Fibroblast of skin of left quadriceps (primary cell): ENCODE measurements around the gene NAA40.

ENCODE experiments used
- DNase-seq, 2 experiments: peaks; one replicate each; pipeline ENCODE4 v3.0.0-alpha.2; 2013; ENCODE audit warnings: low read depth in 2 of 2

The NAA40 gene

DNA sequence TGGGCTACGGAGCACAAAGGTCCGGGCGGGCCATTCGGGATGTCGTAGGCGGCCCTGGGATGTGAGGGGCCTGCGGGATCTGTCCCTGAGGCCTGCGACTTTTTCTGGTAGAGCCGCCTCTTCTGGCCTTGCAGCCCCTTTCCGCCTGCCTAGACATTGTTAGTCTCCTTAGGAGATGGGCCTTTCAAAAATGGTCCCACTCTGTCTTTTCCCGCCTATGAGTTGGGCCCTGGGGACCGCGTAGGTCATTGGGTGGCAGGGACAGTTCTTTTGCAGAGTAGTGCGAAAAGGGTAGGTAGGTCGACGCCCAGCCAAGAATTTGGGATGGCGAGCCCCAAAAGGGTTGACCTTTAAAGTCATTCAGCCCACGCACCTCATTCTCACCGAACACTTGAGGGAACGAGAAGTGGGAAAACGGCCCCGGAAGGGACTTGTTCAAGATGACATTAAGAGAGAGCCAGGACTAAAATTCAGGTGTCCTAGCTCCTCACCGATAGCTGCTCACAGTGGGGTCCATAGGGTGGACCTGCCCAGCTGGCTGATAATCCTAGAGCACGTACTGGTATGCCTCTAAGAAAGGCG lies 48.2 kb downstream of the NAA40 start:
- no peak for DNase-seq

DNA sequence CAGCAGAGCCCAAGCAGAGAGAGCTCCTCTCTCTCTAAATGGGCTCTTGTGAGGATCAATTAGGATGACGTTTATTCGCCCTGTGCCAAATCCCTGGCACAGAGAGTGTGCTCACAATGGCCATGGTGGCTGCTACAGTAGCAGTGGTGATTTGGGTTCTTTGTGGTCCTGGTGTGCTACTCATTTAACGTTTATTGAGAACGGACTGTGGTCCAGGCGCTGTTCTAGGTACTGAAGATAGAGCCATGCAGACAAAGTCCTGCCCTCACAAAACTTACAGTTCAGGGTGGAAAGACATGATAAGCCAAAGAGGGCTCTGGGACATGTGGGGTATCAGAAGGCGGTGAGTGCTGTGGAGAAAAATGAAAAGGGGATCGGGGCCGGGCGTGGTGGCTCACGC lies 52.8 kb downstream of the NAA40 start:
- no peak for DNase-seq

DNA sequence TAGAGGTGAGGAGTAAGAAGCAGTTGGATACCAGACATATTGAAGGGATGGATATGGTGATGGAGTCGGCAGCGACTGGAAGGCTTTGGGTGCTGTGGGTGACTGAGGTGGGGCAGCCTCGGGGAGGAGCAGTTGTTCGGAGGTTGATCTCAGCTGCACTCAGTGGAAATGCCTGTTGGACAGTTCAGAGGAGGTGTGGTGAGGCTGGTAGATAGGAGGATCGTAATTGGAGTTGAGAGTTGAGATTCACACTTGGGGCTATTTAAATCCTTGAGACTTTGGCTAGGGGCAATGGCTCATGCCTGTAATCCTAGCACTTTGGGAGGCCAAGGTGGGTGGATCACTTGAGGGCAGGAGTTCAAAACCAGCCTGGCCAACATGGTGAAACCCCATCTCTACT lies 54.3 kb downstream of the NAA40 start:
- DNase-seq = no peak

DNA sequence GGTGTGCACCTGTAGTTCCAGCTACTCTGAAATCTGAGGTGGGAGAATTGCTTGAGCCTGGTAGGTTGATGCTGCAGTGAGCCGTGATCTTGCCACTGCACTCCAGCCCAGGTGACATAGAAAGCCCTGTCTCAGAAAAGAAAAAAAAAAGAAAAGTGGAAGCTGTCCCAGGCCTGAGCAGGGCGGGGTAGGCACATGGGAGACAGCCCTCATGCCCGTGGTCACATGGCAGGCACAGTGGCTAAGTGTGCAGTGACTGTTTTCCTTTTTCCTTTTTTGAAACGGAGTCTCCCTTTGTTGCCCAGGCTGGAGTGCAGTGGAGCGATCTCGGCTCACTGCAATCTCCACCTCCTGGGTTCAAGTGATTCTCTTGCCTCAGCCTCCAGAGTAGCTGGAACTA lies 55.2 kb downstream of the NAA40 start:
- DNase-seq = no peak

DNA sequence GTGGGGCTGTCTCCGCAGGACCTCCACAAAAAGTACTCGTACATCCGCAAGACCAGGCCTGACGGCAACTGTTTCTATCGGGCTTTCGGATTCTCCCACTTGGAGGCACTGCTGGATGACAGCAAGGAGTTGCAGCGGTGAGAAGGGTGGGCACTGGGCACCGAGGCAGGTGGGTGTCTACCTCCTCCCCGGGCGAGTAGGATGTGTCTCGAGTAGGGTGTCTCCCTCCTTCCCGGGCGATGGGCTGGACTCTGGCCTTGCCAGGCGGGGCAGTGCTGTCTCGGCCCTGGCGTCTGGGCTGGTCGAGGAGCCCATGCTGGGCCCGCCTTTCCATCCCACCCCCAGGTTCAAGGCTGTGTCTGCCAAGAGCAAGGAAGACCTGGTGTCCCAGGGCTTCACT lies 57.7 kb downstream of the NAA40 start:
- no peak for DNase-seq

DNA sequence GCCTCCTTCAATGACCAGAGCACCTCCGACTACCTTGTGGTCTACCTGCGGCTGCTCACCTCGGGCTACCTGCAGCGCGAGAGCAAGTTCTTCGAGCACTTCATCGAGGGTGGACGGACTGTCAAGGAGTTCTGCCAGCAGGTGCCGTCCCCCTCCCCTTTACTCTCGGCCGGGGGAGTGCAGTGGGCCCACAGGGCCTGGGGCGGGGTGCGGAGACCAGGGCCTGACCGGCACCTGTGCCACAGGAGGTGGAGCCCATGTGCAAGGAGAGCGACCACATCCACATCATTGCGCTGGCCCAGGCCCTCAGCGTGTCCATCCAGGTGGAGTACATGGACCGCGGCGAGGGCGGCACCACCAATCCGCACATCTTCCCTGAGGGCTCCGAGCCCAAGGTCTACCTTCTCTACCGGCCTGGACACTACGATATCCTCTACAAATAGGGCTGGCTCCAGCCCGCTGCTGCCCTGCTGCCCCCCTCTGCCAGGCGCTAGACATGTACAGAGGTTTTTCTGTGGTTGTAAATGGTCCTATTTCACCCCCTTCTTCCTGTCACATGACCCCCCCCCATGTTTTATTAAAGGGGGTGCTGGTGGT lies 58.4 kb downstream of the NAA40 start:
- no peak for DNase-seq

DNA sequence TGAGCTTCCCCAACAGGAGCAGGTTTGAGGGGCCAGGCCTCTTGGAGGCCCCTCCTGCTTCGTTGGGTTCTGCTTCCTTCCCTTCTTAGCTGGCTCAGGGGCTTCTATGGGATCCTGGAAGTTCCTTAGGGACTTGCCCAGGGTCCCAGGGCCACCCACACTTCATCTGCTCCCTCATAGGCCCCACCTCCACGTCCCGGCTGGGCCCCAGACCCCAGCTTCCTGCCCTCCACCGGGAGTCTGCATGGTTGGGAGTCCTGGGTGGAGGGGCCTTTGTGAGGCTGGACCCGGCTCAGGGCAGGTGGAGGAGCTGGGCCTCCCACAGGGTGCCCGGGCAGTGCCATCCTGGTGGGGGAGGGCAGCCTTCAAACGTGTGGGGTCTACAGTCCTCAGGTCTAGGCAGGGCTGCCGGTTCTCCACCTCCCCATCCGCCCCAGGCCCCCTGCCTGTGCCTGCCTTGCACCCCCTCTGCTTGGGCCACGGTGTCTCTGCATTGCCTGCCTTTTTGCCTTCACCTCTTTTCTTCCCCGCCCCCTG lies 59.1 kb downstream of the NAA40 start:
- no peak for DNase-seq

DNA sequence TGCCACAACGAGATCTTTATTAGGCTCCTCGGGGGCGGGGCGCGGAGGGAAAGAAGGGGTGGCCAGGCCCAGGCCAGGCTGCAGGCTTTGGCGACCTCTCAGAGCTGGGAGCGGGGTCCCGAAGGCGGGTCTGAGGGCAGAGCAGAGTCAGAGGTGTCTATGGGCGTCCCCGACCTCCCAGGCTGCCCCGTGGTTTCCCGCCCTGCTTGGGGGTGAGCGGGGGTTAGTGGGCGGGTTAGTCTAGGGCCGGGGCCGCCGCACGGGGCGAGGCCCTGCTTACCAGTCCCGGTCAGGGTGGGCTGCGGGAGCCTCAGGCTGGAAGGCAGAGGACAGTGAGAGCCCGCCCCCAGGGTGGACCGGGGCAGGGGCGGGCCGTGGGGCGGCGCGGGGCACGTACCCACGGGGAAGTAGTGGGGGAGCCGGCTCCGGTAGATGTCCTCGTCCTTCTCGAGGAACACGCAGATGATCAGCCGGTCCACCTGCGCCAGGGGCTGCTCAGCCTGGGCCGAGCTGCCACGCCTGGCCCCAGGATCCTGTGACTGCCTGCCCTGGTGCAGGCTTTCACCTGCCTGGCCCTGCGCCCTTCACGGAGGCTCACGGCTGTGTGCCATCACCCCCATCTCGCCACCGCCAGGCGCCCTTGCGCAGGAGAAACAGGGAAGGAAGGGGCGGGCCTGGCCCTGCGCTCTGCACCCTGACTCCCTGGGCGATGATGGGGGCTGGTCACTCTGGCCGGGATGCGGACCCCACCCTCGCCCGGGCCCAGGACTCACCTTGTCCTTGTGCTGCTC lies 60.0 kb downstream of the NAA40 start:
- no peak for DNase-seq

DNA sequence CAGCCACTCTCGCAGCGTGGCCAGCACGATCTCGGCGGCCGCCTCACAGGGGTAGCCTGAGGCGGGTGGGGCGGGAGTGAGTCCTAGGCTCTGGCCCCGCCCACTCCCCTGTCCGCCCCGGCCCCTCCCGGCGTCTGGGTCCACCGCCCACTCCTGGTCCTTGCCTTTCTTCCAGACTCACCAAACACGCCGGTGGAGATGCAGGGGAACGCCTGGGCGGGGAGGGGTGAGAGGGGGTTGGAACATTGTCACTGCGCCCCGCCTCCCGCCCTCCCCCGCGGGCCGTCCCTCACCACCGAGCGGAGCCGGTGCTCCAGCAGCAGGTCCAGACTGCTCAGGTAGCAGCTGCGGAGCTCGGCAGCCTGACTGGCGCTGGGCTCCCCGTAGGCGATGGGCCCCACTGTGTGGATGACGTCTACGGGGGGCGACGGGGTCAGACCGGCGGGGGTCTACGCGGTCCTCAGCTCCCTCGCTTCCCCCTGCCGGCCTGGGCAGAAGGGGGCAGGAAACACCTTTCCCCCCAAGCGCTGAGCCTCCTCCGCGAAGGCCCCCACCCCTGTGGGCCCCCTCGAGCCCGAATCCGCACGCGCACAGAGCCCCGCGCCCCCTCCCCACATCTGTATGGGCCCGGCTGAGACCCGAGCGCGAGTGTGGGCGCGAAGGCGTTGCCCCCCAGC lies 60.7 kb downstream of the NAA40 start:
- no peak for DNase-seq

DNA sequence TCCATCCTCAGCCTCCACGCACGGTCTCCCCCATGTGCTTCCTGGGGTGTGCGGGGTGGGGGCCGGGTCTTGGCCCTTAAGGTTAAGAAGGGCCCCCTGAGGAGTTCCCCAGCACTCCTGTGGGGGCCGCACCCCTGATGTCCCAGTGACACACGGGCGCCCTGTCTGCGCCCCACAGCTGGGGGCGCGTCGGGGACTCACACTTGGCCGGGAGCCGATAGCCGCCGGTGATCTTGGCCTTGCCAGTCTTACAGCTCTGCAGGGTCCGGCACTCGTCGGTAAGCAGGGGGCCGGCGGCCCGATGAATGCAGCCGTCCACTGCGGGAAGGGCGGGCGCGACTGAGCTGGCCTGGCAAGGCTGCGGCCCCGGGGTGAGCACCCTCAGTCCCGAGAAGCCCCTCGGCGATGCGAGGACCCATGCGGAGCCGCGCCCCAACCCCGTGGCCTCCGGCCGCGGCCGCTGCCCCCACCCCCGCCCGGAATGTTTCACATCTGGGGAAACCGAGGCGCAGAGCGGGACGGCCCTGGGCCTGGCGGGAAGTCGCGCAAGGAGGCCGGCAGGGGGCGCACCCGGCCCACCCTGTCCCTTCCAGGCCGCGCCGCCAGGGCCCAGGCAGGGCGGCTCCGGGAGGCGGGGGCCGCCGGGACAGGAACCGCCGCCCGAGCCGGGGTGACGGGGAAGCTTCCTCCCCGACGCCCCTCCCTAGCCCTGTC lies 61.4 kb downstream of the NAA40 start:
- peak; percentile 27 to 44 for DNase-seq

DNA sequence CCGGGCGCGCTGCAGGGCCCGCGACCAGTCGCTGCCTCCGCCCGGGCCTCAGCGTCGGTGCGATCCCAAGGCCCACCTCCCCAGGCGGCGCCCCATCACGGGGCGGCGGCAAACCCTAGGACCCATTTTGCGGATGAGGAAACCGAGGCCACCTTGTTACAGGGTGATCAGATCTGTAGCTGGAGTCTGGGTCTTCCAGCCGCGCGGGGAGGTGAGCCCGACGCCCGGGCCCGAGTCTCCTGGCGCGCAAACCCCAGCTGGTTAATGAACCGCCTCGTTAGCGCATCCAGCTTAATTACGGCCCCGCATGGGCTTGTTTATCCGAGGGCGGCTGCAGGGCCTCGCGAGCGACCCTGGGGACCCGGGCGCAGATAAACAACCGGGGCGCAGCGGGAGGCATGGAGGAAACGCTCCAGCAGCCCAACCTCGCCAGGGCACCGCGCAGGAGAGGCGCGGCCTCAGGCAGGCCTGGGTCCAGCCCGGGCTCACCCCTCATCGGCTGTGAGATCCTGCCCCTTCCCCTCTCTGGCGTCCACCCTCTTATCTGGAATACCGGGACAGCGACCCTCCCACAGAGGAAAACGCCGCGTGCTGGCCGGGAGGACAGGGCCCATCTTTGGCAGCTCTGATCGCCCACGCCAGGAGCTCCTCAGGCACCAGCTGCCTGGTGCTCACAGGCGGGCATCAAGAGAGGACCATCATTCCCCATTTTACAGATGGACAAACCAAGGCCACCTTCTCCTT lies 62.1 kb downstream of the NAA40 start:
- no peak for DNase-seq

DNA sequence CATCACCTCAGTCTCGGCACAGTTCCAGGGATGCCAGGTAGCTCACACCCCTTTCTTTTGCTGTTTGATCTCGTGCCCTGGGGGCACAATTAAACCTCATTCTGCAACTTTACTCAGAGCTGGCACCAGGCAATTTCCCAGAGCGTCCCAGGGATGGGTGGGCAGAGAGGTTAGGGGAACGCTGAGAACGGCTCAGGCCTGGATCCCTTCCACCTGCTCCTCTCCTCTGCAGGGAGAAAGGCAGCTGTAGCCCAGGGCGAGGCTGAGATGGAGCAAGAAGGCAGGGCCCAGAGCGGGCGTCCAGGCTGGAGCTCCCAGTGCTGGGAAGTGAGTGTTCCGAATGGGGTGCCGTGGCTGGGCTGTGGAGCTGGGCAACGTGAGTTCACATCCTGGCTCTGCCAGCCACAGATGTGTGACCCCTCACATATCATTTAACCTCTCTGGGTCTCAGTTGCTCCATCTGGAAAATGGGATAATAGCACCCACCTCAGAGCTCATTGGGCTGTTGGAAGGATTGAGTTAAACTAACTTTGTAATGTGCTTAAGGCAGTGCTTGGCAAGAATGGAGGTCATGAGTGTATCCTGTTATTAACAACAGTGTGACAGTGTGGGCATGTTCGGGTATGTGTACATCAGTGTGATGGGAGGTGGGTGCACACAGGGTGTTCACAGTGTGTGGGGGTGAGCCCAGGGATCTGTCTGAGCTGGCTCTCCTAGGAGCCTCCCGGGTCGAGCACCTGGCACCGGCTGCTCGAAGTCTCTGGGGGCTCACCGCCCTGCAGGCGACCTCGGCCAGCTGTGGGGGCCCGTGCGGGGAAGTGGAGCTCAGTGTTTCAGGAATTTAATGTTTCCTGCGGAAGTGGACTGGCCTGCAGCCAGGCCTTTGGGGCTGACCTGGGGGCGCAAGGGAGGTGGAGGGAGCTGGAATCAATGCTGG lies 63.0 kb downstream of the NAA40 start:
- DNase-seq = no peak

DNA sequence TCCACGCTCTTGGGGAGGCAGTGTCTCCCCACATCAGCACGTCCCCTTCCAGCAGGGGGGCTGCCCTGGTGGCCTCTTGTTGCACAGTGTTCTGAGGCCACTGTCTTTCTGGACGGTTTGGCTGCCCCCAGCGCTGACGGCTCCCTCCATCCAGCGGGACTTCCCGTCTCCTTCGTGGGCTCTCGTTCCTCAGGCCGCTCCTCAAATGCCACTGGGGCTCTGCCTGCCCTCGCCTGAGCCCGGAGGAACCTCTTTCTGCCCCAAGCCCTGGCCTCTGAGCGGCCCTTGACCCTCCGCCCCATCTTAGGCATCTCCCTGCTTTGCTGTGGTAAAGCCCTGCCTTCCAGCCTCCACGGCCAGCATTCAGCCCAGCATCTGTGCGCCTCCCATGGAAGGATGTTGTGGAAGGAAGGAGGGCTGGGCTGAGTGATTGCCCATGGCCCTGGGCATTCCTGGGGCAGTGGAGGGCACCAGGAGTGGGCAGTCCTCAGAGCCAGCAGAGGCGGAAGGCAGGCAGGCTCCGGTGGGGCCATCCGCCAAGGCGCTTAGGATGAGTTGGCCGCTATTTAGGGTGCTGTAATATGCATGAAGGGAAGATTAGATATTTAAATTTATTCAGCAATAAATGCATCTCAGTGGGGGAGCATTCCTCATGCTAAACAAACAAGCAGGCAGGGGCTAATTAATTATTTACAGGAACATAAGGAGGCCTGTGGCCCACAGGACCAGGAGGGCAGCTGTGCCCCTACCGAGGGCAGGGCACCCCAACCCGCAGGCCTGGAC lies 65.2 kb downstream of the NAA40 start:
- no peak for DNase-seq

DNA sequence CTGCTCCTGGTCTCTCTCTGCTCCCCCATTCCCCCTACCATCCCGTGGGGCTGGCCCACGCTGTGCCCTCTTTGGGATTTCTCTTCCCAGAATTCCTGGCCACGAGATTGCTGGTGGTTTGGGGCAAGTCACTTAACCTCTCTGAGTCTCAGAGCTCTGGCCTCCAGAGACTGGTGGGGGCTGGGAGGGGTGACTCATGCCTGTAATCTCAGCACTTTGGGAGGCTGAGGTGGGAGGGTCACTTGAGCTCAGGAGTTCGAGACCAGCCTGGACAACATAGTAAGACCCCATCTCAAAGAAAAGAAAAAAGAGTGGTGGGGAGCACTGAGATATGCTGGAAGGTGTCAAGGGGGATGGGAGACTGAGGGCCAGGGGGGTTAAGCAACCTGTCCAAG lies 65.8 kb downstream of the NAA40 start:
- no peak for DNase-seq

DNA sequence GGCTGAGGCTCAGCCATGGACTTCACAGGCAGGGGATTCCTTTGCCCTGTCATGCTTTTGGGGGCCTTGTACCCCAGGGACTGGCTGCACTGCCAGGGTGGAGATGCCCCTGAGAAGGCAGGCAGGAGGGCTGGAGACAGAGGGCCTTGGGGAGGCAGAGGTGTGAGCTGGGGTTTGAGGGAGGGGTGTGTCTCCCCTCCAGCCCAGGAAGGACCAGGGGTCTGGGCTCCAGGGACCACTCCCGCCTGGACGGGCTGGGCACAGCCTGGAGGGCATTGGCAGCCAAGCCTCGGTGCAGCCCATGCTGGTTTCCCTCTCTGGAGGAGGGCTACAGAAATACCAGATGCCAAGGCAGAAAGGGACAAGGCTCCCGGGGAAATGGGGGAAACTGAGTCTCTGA lies 66.9 kb downstream of the NAA40 start:
- no peak for DNase-seq

DNA sequence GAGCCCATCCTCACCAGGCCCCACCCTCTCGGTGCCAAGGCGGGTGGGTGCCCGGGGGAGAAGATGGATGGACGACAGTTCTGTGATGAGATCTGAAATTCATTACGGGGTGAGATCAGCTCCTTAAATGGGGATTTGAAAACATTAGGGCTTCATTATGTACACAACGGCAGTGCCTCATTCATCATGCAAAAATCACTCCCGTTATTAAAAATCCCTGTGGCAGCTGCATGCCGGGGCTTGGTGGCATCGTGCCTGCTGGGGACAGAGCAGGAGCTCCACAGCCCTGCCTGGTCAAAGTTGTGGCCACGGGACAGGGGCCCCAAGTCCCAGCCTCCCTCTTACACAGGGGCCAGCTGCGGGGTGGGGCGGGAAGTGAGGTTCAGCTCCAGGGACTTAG lies 67.6 kb downstream of the NAA40 start:
- DNase-seq = no peak
